ENCODE data around the gene GPR157. TPM values are rescaled to one million over a fixed set of nuclear protein-coding genes. Genes with fewer than 3 reads are reported as not detected.
"Not testable (repeated sequence)": the region's sequence is repeated elsewhere in the genome, so short reads cannot be mapped to it uniquely, and the experiment has no call there.

Gene GPR157
- total RNA-seq, 1 donor from 2014 or later, result 12.2 TPM

DNA sequence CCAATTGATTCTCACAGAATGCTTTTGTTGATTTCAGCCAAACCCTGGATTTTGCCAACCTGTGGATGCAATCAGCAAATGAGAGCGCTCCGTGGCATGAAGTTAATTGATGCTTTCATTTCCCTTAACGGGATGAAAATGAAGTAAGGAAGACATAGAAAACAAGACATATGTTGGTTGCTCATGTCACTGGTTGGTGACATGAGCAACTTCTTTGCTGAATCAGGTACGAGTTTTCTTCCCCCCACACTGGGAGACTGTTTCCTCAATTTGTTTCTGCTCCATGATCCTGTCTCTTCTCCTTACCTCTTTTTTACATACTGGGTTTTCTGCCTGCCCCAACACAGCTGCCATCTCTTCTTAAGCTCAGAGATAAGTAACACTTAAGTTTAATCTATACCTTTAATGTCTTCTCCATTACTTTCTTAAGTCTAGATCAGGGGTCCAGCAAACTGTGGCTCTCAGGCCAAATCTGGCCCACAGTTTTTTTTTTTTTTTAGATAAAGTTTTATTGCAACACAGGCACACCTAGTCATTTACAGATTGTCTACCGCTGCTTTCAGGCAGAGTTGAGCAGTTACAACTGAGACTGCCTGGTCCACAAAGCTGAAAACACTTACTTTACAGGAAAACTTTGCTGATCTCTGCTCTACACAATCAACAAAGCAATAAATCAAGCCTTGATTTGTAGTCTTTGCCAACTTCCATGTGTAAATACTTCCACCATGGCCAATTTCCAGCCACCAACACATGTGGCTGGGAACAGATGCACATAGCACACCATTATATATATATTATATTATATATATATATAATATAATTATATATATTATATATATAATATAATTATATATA is 13.3 kb downstream of the GPR157 start:
- DNase-seq (ENCODE audit: low spot score), result no peak

GRCh38 chr1:9112961-9113880 is 15.7 kb downstream of the GPR157 start:
- peak; percentile 54 for DNase-seq (ENCODE audit: low spot score)

DNA sequence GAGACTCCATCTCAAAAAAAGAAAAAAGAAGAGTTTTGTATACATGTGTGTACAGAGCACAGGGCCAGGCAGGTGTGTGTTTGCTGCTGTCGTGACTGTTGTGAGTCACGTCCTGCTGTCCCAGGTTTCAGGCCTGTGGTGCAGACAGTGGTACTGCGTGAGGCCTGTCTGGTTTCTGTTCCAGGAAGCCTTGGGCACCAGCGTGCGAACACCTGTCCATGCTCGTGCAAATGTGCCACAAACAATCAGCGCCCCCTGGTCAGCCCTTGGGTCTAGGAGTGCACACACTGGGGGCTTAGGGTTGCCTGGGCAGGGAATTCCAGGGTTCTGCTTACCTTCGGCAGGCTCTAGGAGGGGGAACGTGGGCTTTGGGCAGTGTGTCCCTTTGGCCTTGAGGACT is 16.9 kb downstream of the GPR157 start:
- DNase-seq (ENCODE audit: low spot score), result peak; percentile 54

GRCh38 chr1:9111357-9111691 is 17.6 kb downstream of the GPR157 start:
- no peak for DNase-seq (ENCODE audit: low spot score)

GRCh38 chr1:9110669-9111356 is 18.1 kb downstream of the GPR157 start:
- peak; percentile 92 for DNase-seq (ENCODE audit: low spot score)

DNA sequence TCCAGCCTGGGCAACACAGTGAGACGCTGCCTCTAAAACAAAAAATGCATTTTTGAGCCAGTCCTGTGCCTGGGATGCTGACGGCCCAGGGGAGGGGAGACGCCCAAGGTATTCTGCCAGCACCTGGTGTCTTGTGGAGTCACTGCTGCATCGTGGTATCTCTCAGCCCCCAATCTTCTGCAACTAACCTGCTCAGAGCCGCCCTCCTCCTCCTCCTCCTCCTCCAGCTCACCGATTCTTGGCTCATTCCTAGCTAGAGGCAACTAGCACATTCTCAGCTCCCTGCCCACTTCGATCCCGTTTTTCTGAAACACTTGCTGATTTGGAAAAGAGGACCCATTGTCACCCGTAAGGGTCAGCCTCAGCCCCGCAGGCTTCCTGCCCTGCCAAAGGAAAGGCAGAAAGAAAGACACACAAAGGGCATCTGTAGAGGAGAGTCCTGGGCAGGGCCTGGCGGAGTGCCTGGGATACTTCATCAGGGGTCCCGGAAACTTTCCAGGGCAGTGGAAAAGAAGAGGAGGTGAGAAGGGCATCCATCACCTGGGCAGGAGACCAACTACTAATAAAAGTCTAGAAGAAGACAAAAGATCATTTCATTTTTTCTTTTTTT is 20.7 kb downstream of the GPR157 start:
- DNase-seq (ENCODE audit: low spot score), result no peak

DNA sequence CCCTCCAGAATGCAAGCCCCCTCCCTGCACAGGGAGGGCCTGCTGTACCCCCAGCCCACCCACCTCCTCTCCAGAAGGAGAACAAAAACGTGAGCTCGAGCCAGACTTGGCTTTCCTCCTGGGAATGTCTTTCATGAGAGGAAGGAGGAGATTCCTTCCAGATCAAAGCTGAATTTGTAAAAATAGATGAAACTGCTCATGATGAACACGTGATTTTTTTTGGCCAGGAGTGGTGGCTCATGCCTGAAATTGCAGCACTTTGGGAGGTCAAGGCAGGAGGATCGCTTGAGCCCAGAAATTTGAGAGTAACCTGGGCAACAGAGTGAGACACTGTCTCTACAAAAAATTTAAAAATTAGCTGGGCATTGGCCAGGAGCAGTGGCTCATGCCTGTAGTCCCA is 21.8 kb downstream of the GPR157 start:
- DNase-seq (ENCODE audit: low spot score), result no peak

GRCh38 chr1:9106286-9106685 is 22.6 kb downstream of the GPR157 start:
- no peak for DNase-seq (ENCODE audit: low spot score)

DNA sequence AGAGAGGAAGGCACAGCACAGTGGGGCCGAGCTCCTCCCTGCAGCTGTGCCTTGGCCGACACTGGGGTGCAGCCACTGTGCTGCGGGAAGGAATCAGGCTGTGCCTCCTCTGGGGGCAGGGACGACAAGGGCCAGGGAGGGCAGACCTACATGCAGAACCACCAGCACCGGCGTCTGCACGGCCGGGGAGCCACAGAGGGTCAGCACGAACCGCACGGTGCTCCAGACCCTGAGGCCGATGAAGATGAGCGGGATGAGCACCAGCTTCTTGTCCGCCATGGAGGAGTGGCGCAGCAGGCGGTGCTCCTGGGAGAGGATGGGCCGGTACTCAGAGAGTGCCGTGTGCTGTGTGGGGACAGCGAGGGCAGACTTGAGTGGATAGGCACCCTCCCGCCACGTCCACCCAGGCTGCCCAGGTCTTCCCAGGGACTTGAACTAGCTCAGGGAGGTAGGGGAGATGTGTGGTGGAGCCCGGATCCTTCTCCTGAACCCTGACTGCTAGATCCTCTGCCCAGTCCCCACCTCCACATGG is 23.5 kb downstream of the GPR157 start:
- DNase-seq (ENCODE audit: low spot score), result no peak

- DNase-seq (ENCODE audit: low spot score), result no peak
Observed at GRCh38 chr1:9101510-9102146, 27.3 kb downstream of the GPR157 start.

- no peak for DNase-seq (ENCODE audit: low spot score)
Observed at GRCh38 chr1:9100471-9101043, 28.3 kb downstream of the GPR157 start.

DNA sequence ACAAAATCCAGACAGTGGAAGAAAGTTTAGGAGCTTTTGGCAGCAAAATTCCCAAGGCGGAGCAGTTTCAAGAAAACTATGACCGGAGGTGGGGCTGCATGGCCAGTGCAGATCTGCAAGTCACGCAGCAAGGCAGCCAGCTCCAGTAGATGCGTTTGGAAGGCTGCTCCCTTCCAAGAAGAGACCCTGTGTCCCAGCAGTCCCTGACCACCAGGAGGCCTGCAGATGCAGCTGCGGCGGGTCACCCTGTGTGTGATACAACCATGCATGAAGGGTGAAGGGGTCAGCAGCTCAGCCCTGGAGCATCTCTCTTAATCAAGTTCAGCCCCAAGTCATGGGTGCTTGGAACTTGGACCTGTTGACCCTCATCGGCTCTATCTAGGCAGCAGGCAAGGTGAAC is 29.3 kb downstream of the GPR157 start:
- DNase-seq (ENCODE audit: low spot score), result no peak

- DNase-seq (ENCODE audit: low spot score), result no peak
Observed at GRCh38 chr1:9097947-9098705, 30.8 kb downstream of the GPR157 start.

- DNase-seq (ENCODE audit: low spot score), result no peak
Observed at GRCh38 chr1:9095818-9096217, 33.1 kb downstream of the GPR157 start.

DNA sequence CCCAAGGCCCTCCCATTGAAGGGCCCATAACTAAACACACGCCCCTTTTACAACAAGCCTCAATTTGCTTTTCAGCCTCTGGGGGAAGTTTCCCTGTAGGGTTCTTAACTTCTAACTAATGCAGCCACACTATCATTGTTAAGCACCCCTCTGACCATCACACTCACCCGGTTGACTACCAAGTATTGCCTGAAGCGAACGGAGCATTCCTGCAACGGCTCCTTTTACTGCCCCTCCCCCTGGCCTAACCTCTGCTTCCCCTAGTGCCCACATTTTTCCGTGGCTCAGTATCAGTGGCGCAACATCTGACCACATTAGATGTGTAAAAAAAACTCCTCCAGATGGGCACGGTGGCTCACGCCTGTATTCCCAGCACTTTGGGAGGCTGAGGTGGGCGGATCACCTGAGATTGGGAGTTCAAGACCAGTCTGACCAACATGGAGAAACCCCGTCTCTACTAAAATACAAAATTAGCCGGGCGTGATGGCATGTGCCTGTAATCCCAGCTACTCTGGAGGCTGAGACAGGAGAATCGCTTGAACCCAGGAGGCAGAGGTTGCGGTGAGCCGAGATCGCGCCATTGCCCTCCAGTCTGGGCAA is 34.8 kb downstream of the GPR157 start:
- not testable (repeated sequence) for DNase-seq (ENCODE audit: low spot score)

GRCh38 chr1:9093581-9093980 is 35.3 kb downstream of the GPR157 start:
- no peak for DNase-seq (ENCODE audit: low spot score)

- no peak for DNase-seq (ENCODE audit: low spot score)
Observed at GRCh38 chr1:9093091-9093490, 35.8 kb downstream of the GPR157 start.

GRCh38 chr1:9088807-9089206 is 40.1 kb downstream of the GPR157 start:
- no peak for DNase-seq (ENCODE audit: low spot score)

DNA sequence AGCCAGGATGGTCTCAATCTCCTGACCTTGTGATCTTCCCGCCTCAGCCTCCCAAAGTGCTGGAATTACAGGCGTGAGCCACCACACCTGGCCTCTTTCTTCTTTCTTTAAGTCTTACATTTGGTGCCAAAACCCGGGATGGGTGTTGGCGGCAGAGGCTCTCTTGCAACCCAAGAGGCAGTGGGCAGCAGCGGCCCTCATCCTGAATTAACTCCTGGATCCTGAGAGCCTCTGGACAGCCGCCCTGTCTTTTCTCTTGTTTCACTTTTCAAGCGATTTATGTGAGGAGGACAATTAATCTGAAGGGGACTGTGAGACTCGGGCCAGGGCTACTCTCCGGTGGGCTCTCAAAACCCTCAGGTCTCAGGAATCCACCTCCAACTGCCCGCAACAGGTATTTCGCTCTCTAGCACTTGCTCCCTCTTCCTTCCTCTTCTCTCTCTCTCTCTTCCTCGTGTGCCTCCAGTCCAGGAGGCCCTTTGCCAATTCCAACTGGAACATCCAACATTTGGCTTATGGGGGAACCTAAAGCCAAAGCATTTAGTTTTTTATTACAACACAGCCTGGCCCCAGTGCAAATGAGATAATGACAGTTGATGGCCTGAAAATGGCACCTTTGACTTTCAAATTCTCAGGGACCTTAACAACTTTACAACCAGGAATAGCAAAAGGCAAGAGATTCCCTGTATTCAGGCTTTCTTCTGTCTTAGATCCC is 41.3 kb downstream of the GPR157 start:
- no peak for DNase-seq (ENCODE audit: low spot score)

Measured in ureter (tissue), 1 donor.